PFSK-1 (cell line): ENCODE results near the gene PTPRM.

Experiments
- FOXP2 ChIP-seq: optimal IDR thresholded peaks from 2 replicates; pipeline ENCODE3; 2011; ENCODE audit warnings: borderline replicate concordance, control low read depth, inconsistent platforms; ENCODE audit not compliant: insufficient read depth; ENCODE audit errors: extremely low read length, extremely low read depth
- POLR2AphosphoS5 ChIP-seq: IDR thresholded peaks from 2 replicates; pipeline ENCODE4 v1.6.1; 2012; ENCODE audit warnings: low read depth, mild to moderate bottlenecking, control low read depth, low read length, moderate library complexity
- SIN3A ChIP-seq: IDR thresholded peaks from 2 replicates; pipeline ENCODE4 v1.6.1; 2012; ENCODE audit warnings: mild to moderate bottlenecking, low read length, moderate library complexity, borderline replicate concordance; ENCODE audit not compliant: insufficient read depth
- TAF1 ChIP-seq: IDR thresholded peaks from 2 replicates; pipeline ENCODE4 v1.6.1; 2012; ENCODE audit warnings: low read length, control low read depth, borderline replicate concordance; ENCODE audit not compliant: insufficient read depth
- TF ChIP-seq, protein P1 (sequence below), 2 experiments: IDR thresholded peaks; 2 replicates each; pipeline versions ENCODE4 v1.6.1 to v1.8.0; 2011 to 2012; ENCODE audit warnings: low read depth in 2 of 2, low read length in 2 of 2, control low read depth in 1 of 2, inconsistent platforms in 1 of 2, mild to moderate bottlenecking in 1 of 2, moderate library complexity in 1 of 2; ENCODE audit not compliant: insufficient read depth in 1 of 2

The PTPRM gene

DNA sequence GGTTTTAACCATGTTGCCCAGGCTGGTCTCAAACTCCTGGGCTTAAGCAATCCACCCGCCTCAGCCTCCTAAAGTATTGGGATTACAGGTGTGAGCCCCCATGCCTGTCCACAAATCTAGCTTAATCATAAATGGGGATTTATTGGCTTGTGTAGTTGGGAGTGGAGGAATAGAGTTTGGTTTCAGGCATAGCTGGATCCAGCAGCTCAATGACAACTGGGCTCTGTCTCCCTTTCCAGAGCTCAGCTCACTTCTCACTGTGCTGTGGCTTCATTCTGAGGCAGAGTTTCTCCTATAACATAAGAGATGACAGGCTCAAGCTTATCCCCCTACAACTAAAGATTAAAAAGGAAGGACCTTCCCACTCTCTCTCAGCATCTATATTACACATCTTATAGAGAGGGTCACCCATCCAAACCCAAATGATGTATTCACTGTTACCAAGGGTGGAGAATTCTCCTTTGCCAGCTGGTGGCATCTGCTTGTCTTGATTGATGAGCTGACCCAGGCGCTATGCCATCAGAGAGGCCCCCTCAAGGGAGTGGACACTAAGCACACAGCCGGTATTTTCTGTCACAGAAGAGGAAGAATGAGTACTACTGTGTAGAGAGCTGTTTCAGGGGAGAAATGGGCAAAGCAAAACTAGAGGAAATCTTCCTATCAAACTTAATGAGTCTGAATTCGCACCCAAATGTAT is 280.4 kb downstream of the PTPRM start:
- TF ChIP-seq POLR2AphosphoS5, result no peak
- TF ChIP-seq, protein P1, sequence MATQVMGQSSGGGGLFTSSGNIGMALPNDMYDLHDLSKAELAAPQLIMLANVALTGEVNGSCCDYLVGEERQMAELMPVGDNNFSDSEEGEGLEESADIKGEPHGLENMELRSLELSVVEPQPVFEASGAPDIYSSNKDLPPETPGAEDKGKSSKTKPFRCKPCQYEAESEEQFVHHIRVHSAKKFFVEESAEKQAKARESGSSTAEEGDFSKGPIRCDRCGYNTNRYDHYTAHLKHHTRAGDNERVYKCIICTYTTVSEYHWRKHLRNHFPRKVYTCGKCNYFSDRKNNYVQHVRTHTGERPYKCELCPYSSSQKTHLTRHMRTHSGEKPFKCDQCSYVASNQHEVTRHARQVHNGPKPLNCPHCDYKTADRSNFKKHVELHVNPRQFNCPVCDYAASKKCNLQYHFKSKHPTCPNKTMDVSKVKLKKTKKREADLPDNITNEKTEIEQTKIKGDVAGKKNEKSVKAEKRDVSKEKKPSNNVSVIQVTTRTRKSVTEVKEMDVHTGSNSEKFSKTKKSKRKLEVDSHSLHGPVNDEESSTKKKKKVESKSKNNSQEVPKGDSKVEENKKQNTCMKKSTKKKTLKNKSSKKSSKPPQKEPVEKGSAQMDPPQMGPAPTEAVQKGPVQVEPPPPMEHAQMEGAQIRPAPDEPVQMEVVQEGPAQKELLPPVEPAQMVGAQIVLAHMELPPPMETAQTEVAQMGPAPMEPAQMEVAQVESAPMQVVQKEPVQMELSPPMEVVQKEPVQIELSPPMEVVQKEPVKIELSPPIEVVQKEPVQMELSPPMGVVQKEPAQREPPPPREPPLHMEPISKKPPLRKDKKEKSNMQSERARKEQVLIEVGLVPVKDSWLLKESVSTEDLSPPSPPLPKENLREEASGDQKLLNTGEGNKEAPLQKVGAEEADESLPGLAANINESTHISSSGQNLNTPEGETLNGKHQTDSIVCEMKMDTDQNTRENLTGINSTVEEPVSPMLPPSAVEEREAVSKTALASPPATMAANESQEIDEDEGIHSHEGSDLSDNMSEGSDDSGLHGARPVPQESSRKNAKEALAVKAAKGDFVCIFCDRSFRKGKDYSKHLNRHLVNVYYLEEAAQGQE (IDR thresholded peaks at IDR 0.05; ENCODE audit: insufficient read depth in 1 of 2, low read depth in 2 of 2, low read length in 2 of 2), result no peak
- no peak for TF ChIP-seq TAF1
- no peak for TF ChIP-seq FOXP2
- no peak for TF ChIP-seq SIN3A

- TF ChIP-seq TAF1 (no peak), POLR2AphosphoS5 (no peak), FOXP2 (no peak), SIN3A (no peak)
- TF ChIP-seq, protein P1 (IDR thresholded peaks at IDR 0.05; ENCODE audit: insufficient read depth in 1 of 2, low read depth in 2 of 2, low read length in 2 of 2), result no peak
Observed at GRCh38 chr18:7848054-7848412, 280.9 kb downstream of the PTPRM start.

DNA sequence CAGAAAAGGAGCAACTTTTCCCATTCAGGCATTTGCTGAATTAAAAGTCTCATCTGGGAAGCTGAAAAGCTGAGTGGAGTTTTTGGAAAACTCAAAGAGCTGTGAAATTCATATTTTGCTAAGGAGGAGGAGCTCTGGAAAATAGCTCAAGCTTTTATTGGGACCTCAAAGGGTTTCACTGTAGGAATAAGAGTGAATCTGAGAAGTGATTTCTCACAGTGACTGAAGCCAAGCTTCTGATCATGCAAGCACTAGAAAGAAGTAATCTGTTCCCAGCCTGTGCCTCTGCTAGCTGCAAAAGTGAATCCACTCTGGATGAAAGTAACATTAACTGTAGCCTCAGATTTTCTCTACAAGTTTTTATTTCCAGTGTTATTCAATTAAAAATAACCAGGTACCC is 283.3 kb downstream of the PTPRM start:
- TF ChIP-seq SIN3A (no peak), TAF1 (no peak), POLR2AphosphoS5 (no peak), FOXP2 (no peak)
- TF ChIP-seq, protein P1 (IDR thresholded peaks at IDR 0.05; ENCODE audit: insufficient read depth in 1 of 2, low read depth in 2 of 2, low read length in 2 of 2), result no peak

GRCh38 chr18:7855028-7855427 is 287.9 kb downstream of the PTPRM start:
- TF ChIP-seq SIN3A (no peak), POLR2AphosphoS5 (no peak), FOXP2 (no peak), TAF1 (no peak)
- TF ChIP-seq, protein P1 (IDR thresholded peaks at IDR 0.05; ENCODE audit: insufficient read depth in 1 of 2, low read depth in 2 of 2, low read length in 2 of 2), result no peak
